Measurements from ENCODE around the gene GRIA1.

GRIA1 gene

DNA sequence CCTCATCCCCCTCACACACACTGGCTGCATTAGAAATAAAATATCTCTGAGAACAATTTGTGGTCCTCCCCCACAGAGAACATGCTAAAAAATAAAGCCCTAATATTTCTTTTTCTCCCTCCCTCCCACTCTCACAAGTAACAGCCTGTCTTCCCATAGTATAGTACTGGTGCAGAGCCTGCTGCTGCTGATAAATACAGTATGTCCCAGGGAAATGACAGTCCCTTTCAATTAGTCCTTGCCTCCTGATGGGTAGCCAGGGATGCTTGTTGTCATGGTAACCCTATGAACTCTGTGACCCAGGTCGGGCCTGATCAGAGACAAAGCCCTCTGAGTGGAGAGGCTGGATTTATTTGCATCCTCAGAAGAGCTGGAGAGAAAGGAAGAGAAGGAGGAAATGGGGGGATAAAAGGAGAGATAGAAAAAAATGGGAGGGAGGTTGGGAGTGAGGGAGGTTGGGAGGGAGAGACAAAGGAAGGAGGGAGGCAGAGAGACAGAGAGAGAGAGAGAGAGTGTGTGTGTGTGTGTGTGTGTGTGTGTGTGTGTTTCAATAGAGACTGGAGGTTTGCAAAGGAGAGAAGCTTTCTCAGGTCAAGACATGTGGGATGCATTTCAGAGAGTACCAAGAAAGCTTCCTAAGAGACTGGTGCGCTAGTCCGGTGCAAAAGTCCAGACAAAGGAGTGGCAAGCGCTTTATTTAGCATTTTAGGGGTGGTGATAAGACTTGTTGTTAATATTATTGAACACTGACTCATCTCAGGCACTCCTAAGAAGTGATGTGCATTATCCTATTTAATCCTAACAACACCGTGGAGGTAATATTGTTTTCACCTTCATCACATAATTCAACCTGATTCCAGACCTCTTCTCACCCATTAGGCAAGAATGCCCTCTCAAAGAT, 287.5 kb downstream of the GRIA1 start:
- Histone ChIP-seq H3K4me1 (ENCODE audit: insufficient read depth, low read length) (peaks cover 34% of the 10 kb centered on the region), H2AFZ (ENCODE audit: low read depth, low read length) (no peak overlapping the region), H3K9me3 (ENCODE audit: low read length) (no peaks in the 10 kb centered on the region), H3K36me3 (ENCODE audit: insufficient read depth, low read length) (peaks cover 8% of the 10 kb centered on the region), H3K27me3 (ENCODE audit: insufficient read depth, low read length) (no peaks in the 10 kb centered on the region), H3K4me3 (ENCODE audit: low read length) (no peak overlapping the region)

DNA sequence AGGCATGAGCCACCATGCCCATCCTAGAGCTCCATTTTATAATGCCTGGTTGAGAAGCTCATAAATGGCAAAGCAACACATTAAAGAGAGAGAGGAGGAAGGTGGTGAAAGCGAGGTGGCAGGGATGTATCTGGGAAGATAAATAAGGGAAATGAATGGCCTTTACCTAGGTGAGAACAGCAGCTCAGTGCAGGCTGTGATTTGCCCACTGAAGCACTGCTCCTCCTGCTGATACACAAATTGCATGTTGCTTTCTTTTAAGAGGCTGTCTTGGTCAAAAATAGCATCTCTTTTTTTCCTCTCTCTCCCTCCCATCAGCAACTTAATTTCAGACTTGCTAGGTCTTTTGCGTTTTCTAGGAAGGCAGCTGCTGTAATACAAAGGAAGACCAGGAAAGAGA, 289.4 kb downstream of the GRIA1 start:
- no peak overlapping the region for H3K4me3 ChIP-seq (ENCODE audit: low read length)
- H3K27me3 ChIP-seq (ENCODE audit: insufficient read depth, low read length): no peaks in the 10 kb centered on the region
- no peak overlapping the region for H2AFZ ChIP-seq (ENCODE audit: low read depth, low read length)
- H3K9me3 ChIP-seq (ENCODE audit: low read length): no peaks in the 10 kb centered on the region
- H3K36me3 ChIP-seq (ENCODE audit: insufficient read depth, low read length): no peaks in the 10 kb centered on the region
- peaks cover 38% of the 10 kb centered on the region for H3K4me1 ChIP-seq (ENCODE audit: insufficient read depth, low read length)

DNA sequence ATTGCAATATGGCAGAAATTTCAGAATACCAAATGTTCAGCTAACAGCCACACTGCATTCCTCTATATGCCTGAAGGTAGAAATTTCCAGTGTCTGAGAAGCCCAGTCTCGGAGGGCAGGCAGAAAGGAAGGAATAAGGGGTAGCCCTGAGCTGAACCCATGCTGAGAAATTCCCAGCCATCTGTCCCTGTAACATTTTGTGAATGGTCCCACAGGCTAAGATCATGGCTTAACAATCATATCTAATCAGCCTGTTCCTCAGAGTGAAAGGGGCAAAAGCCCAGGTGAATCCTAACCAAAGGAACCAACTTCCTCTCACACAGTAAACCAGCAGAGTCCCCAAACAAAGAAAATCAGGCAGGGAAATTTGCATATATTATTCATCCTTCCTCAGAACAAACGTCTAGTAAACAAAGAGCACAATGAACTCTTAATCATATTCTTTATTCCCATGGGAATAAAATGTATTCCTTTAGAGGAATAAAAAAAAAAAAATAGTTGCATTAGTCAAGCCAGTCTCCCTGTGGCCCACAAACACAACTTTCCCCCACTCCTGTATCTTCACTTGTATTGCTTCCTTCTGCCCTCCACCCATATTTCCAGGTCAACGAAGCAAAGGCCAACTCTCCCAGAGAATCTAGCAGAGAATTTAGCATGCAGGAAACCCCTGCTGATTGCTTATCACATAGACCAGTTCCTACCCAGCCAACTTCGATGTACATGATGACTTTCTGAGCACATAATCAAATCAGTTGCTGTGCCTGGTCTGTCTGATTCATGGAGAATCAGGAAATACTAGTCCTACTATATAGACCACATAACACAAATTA, 290.6 kb downstream of the GRIA1 start:
- Histone ChIP-seq H2AFZ (ENCODE audit: low read depth, low read length) (no peak overlapping the region), H3K9me3 (ENCODE audit: low read length) (no peaks in the 10 kb centered on the region), H3K4me3 (ENCODE audit: low read length) (no peak overlapping the region), H3K4me1 (ENCODE audit: insufficient read depth, low read length) (peaks cover 38% of the 10 kb centered on the region), H3K36me3 (ENCODE audit: insufficient read depth, low read length) (no peaks in the 10 kb centered on the region), H3K27me3 (ENCODE audit: insufficient read depth, low read length) (no peaks in the 10 kb centered on the region)

DNA sequence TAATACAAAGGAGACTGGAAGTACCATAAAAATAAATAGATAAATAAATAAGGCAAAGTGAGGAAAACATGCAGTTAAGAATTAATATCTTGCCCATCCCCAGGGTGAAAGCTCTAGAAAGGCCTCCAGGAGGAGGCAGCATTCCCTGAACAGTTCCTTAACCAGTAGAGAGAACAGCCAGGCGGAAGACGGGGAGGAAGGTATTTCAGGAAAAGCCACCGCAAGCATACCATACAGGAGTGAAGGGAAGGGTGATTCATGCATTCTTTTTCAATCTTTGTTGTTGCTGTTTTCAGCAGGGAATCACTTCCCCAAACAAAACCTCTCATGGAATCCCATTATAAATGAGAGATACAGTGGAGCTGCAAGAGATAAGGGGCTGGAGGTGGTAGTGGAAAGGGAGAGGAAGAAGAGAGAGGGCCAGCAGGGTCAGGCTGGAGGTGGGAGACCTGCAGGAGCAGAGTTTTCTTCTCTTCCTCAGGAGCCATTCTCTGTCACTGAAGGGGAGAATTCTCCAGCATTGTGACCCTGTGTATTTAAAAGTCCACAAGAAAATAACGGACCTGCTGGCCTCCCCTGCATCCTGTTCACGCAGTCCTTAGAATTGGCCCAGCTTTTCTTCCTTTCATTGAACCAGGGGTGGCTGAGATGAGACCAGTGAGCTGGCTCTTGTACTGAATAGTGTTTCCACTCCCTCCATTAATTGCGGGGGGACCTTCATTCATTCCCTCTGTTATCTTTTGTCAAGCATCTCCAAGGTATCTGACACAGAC, 292.3 kb downstream of the GRIA1 start:
- no peaks in the 10 kb centered on the region for H3K36me3 ChIP-seq (ENCODE audit: insufficient read depth, low read length)
- H3K27me3 ChIP-seq (ENCODE audit: insufficient read depth, low read length): no peaks in the 10 kb centered on the region
- no peak overlapping the region for H2AFZ ChIP-seq (ENCODE audit: low read depth, low read length)
- H3K4me1 ChIP-seq (ENCODE audit: insufficient read depth, low read length): peaks cover 21% of the 10 kb centered on the region
- peaks cover 1% of the 10 kb centered on the region for H3K9me3 ChIP-seq (ENCODE audit: low read length)
- no peak overlapping the region for H3K4me3 ChIP-seq (ENCODE audit: low read length)

DNA sequence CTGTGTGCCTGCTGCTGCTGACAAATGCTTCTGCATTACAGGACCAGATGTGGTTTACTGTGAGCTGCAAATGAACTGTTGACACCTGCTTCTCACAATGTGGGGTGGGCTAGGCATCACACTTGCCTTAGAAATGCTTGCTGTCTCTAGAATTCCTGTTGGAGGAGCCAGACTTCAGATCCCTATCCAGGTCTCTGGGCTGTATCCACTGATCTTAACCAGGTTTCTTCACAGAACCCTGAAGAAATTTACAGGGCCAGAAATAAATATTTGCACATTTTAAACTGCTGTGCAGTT, 292.8 kb downstream of the GRIA1 start:
- H3K4me3 ChIP-seq (ENCODE audit: low read length): no peak overlapping the region
- peaks cover 16% of the 10 kb centered on the region for H3K4me1 ChIP-seq (ENCODE audit: insufficient read depth, low read length)
- H3K9me3 ChIP-seq (ENCODE audit: low read length): peaks cover 1% of the 10 kb centered on the region
- H2AFZ ChIP-seq (ENCODE audit: low read depth, low read length): no peak overlapping the region
- H3K36me3 ChIP-seq (ENCODE audit: insufficient read depth, low read length): no peaks in the 10 kb centered on the region
- H3K27me3 ChIP-seq (ENCODE audit: insufficient read depth, low read length): no peaks in the 10 kb centered on the region

DNA sequence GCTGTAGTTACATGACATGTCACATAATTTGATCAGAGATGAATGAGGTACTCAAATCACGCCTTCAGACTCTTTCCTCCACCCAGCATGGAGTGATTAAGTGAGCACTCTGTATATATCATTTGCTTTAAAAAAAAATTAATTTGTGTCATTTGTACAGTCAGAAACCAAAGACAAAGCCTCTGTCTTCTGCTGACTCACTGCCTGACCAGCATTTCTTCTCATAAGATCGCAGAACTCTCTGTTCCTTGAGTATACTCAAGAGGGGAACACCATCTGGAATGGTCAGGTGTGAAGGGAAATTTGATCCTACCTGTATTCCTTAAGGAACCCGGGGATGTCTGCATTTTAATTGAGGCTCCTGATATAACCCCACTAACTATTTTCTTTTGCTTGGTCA, 293.8 kb downstream of the GRIA1 start:
- peaks cover 9% of the 10 kb centered on the region for H3K4me1 ChIP-seq (ENCODE audit: insufficient read depth, low read length)
- peaks cover 1% of the 10 kb centered on the region for H3K9me3 ChIP-seq (ENCODE audit: low read length)
- H2AFZ ChIP-seq (ENCODE audit: low read depth, low read length): no peak overlapping the region
- H3K27me3 ChIP-seq (ENCODE audit: insufficient read depth, low read length): no peaks in the 10 kb centered on the region
- H3K36me3 ChIP-seq (ENCODE audit: insufficient read depth, low read length): no peaks in the 10 kb centered on the region
- H3K4me3 ChIP-seq (ENCODE audit: low read length): no peak overlapping the region

DNA sequence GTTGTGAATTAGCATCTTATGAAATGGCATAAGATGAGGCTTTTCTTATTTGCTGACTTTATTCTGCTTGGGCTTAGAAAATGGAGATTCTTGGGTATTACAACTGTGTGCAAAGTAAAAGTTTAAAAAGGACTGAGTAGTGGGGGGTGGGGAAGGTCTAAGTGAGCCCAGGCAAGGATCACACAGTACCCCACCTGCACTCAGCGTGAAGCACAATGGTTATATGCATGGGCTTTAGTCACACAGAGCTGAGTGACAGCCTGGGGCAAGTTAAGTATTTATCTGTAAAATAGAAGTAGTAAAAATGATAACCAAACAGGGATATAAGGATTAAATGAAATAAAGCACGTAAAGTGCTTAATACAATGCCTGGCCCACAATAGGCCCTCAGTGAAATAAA, 300.9 kb downstream of the GRIA1 start:
- peaks cover 1% of the 10 kb centered on the region for H3K9me3 ChIP-seq (ENCODE audit: low read length)
- no peaks in the 10 kb centered on the region for H3K4me1 ChIP-seq (ENCODE audit: insufficient read depth, low read length)
- H3K4me3 ChIP-seq (ENCODE audit: low read length): no peak overlapping the region
- no peaks in the 10 kb centered on the region for H3K36me3 ChIP-seq (ENCODE audit: insufficient read depth, low read length)
- no peaks in the 10 kb centered on the region for H3K27me3 ChIP-seq (ENCODE audit: insufficient read depth, low read length)
- H2AFZ ChIP-seq (ENCODE audit: low read depth, low read length): no peak overlapping the region

DNA sequence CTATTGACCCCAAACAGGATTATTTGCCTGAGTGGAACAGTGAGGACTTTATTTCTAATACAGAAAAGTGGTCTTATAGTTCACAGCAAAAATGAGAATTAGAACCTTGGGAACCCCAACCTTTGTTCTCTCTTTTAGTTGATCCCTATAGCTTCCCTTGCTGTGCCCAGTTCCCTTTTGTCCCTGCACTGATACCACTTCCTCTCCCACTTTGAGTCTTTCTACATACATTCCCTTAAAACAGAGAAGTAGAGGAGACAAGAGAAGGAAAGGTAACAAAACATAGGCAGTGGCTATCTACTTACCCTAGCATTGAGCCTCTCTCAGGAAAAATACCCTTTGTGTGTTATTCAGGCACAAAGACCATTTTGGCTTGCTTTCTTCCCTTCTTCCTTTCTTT, 301.8 kb downstream of the GRIA1 start:
- peaks cover 4% of the 10 kb centered on the region for H3K36me3 ChIP-seq (ENCODE audit: insufficient read depth, low read length)
- H2AFZ ChIP-seq (ENCODE audit: low read depth, low read length): no peak overlapping the region
- H3K27me3 ChIP-seq (ENCODE audit: insufficient read depth, low read length): no peaks in the 10 kb centered on the region
- no peak overlapping the region for H3K4me3 ChIP-seq (ENCODE audit: low read length)
- H3K4me1 ChIP-seq (ENCODE audit: insufficient read depth, low read length): no peaks in the 10 kb centered on the region
- no peaks in the 10 kb centered on the region for H3K9me3 ChIP-seq (ENCODE audit: low read length)

DNA sequence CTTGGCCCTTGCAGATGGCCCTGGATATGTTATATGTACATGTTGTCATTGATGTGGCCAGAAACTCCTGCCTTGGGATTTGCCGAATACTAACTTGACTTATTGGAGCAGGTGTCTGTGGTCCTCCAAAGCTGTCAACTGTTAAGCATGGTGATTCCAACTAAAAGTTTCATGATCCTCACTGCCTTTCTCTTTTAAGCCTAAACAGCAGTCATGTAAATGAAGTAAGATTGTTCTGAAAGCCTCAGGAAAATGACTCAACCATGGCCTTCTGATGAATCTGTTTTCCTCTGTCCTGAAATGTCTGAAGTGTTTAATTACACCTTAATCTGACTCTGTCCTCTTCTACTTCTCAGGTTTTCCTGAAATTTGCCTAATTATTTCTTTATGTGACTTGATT, 303.2 kb downstream of the GRIA1 start:
- no peak overlapping the region for H3K4me3 ChIP-seq (ENCODE audit: low read length)
- H3K4me1 ChIP-seq (ENCODE audit: insufficient read depth, low read length): peaks cover 6% of the 10 kb centered on the region
- no peaks in the 10 kb centered on the region for H3K9me3 ChIP-seq (ENCODE audit: low read length)
- no peaks in the 10 kb centered on the region for H3K27me3 ChIP-seq (ENCODE audit: insufficient read depth, low read length)
- H3K36me3 ChIP-seq (ENCODE audit: insufficient read depth, low read length): peaks cover 4% of the 10 kb centered on the region
- no peak overlapping the region for H2AFZ ChIP-seq (ENCODE audit: low read depth, low read length)

DNA sequence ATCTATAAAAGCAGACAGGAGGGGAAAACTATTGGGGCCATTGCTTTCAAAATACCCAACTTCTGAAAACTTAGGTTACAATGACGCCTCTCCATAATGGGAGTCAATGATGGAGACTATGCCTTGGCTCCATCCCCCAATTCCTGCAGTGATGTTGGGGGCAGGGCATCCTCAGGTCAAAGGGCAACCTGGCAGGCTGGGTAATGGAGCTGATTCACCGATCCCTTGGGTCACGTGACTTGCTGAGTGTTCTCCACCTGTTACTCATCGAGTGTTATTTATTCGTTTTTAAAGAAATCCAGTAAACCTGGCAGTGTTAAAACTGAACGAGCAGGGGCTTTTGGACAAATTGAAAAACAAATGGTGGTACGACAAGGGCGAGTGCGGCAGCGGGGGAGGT, 303.9 kb downstream of the GRIA1 start:
- no peaks in the 10 kb centered on the region for H3K9me3 ChIP-seq (ENCODE audit: low read length)
- H3K27me3 ChIP-seq (ENCODE audit: insufficient read depth, low read length): no peaks in the 10 kb centered on the region
- no peak overlapping the region for H3K4me3 ChIP-seq (ENCODE audit: low read length)
- H2AFZ ChIP-seq (ENCODE audit: low read depth, low read length): no peak overlapping the region
- H3K36me3 ChIP-seq (ENCODE audit: insufficient read depth, low read length): peaks cover 4% of the 10 kb centered on the region
- H3K4me1 ChIP-seq (ENCODE audit: insufficient read depth, low read length): peaks cover 13% of the 10 kb centered on the region

DNA sequence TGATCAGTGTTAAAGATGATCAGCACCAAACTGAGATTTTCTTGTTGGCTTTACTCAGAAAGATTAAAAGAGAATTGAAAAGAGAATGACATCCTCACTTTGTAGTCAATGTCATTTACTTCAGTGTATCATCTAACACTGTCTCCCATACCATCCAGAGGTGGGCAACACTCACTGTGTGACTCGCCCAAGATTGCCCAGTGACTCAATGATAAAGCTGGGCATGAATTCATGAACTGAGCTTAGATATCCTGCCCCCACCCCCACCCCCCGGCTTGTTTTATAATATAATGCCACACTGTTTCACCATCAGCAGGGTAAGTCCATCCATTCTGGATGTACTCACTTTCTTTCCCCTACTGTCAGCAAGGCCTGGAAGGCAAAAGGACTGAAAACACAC, 306.1 kb downstream of the GRIA1 start:
- peaks cover 4% of the 10 kb centered on the region for H3K36me3 ChIP-seq (ENCODE audit: insufficient read depth, low read length)
- H3K4me3 ChIP-seq (ENCODE audit: low read length): no peak overlapping the region

DNA sequence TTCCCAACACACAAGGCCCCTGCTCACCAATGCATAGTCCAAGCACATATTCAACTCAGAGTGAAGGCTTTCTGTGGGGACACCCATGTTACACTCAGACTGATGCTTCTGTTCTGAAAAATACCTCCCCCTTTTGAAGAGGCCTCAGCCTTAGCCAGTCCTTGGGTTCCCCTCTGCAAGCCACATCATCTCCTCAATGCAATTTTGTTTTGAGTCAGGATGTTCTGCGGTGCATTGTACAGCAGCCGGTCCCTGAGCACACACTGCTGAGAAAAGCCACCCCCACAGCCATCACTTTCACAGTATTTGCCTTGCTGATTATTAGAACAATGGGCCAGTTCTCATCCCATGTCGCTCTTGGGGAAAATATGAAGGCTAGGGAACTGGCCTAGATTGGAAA, 307.0 kb downstream of the GRIA1 start:
- H2AFZ ChIP-seq (ENCODE audit: low read depth, low read length): no peak overlapping the region
- peaks cover 4% of the 10 kb centered on the region for H3K36me3 ChIP-seq (ENCODE audit: insufficient read depth, low read length)
- no peak overlapping the region for H3K4me3 ChIP-seq (ENCODE audit: low read length)
- peaks cover 17% of the 10 kb centered on the region for H3K4me1 ChIP-seq (ENCODE audit: insufficient read depth, low read length)
- H3K9me3 ChIP-seq (ENCODE audit: low read length): no peaks in the 10 kb centered on the region
- no peaks in the 10 kb centered on the region for H3K27me3 ChIP-seq (ENCODE audit: insufficient read depth, low read length)

More for the DNA sequence above, 306.1 kb downstream of the GRIA1 start:
- Histone ChIP-seq H3K27me3 (ENCODE audit: insufficient read depth, low read length) (no peaks in the 10 kb centered on the region), H2AFZ (ENCODE audit: low read depth, low read length) (no peak overlapping the region), H3K9me3 (ENCODE audit: low read length) (no peaks in the 10 kb centered on the region), H3K4me1 (ENCODE audit: insufficient read depth, low read length) (peaks cover 13% of the 10 kb centered on the region)

DNA sequence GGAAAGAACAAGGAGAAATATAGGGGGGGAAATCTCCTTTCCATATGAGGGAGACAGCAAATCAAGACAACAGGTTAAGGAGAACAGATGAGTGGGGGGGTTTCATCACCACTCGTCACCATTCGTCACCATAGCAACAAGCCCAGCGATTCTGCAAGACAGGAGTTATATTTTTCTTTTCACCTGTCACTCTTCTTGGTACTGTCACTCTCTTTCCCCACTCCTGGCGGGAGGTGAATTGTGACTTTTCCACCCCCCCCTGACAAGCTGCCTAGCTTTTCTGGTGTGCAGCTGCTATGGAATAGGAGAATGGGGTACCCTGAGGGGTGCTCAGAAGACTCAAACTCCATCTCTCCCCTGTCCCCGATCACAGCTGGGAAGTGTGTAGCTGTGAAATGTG, 308.4 kb downstream of the GRIA1 start:
- Histone ChIP-seq H3K9me3 (ENCODE audit: low read length) (no peaks in the 10 kb centered on the region), H3K36me3 (ENCODE audit: insufficient read depth, low read length) (peaks cover 16% of the 10 kb centered on the region), H3K4me1 (ENCODE audit: insufficient read depth, low read length) (peaks cover 17% of the 10 kb centered on the region), H3K27me3 (ENCODE audit: insufficient read depth, low read length) (no peaks in the 10 kb centered on the region), H2AFZ (ENCODE audit: low read depth, low read length) (no peak overlapping the region), H3K4me3 (ENCODE audit: low read length) (no peak overlapping the region)

All from neuron (in vitro differentiated cells).